ENCODE results near the gene ADCY9.
"Not testable (repeated sequence)": the region's sequence is repeated elsewhere in the genome, so short reads cannot be mapped to it uniquely, and the experiment has no call there.

Gene ADCY9

DNA sequence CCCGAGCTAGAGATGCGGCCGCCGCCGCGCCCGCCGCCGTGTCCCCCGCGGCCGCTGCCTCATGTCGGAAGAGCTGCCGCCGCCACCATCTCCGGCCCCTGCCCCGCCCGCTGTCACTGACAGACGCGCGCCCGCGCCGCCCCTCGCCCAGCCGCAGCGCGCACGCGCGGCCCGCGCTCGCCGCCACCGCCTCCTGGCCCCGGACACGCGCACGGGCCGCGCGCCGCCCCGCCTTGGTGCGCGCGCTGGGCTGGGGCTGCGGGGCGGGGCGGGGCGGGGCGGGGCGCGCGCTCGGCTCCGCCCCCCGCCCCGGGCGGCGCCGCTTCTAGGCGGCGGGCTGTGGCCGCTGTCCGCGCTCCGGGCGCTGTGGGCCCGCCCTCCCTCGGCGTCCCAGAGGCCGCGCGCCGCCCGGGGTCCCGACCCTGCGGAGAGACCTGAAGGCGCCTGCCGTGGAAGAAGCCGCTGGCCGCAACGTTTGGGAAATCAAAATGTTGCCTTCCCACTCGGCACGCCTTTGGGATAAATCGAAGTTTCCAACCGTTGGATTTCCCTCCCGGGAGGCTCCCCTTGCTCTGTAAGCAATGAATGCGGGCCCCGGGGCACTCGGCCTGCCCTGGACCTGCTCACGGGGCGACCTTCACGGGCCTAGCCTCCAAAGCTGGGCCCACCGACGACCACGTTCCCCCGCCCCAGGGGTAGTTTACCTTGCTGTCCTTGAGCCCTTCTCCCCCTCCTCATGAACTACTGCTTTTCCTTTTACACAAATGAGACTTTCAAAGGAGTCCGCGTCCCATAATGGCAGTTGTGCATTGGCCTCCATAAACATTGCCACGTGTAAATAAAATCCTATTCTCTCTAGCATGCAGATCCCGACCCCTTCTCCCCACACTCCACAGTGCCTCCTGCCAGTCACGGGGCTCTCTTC is at the start of gene ADCY9:
Gene ADCY9 (minus strand): TSS at position 118 of the 925 bp plus-strand sequence. CDS start 1,000 bp downstream, outside the sequence.
- peak; percentile 90 for DNase-seq (ENCODE audit: low spot score)
- CTCF ChIA-PET, result interaction anchor here (0.7 to 2.2 kb wide), 3 partner anchors 73 to 137 kb away, joined by 3 to 13 read pairs (median 6); no protein-coding TSS in a partner anchor
- TF ChIP-seq, protein P1, sequence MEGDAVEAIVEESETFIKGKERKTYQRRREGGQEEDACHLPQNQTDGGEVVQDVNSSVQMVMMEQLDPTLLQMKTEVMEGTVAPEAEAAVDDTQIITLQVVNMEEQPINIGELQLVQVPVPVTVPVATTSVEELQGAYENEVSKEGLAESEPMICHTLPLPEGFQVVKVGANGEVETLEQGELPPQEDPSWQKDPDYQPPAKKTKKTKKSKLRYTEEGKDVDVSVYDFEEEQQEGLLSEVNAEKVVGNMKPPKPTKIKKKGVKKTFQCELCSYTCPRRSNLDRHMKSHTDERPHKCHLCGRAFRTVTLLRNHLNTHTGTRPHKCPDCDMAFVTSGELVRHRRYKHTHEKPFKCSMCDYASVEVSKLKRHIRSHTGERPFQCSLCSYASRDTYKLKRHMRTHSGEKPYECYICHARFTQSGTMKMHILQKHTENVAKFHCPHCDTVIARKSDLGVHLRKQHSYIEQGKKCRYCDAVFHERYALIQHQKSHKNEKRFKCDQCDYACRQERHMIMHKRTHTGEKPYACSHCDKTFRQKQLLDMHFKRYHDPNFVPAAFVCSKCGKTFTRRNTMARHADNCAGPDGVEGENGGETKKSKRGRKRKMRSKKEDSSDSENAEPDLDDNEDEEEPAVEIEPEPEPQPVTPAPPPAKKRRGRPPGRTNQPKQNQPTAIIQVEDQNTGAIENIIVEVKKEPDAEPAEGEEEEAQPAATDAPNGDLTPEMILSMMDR (conservative IDR thresholded peaks at IDR 0.05; ENCODE audit: low read depth), result no peak
- peak within 1 kb of the TSS; percentile 77 for H3K27ac ChIP-seq
- POLR2A ChIA-PET (ENCODE audit: low non-redundant PET), result interaction anchor here (0.6 kb wide), 1 partner anchor 57 kb away, joined by 3 read pairs; no protein-coding TSS in a partner anchor

DNA sequence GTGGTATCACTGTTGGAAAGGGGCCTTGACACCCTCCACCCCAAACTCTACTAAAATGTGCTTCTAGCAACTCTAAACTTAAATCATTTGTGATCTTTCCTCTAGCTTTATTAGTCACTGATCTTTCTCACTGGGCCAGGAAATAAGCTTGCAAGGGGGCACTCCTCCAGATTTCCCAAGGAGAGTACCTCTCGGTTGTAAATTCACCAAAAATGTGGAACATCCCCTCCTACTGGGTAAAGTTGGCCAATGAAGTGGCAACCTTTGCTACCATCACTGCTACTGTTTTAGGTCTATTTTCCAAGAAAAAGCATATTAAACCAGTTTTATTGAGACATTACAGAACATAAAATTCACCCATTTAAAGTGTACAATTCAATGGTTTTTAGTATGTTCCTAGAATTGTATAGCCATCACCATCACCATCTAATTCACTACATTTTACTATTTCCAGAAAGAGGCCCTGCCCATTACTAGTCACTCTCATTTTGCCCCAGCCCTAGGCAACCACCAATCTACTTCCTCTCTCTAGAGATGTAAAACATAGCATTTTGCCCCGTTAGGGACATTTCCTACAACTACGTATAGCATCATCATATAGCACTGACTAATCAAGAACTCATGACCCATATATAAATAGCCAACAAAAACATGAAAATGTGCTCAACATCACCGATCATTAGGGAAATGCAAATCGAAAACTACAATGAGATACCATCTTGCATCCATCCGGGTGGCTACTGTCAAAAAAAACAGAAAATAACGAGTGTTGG is 44.6 kb upstream of the ADCY9 start:
- no peak for DNase-seq (ENCODE audit: low spot score)
- ChIA-PET POLR2A (ENCODE audit: low non-redundant PET) (no interaction called here), CTCF (no interaction called here)
- TF ChIP-seq, protein P1 (conservative IDR thresholded peaks at IDR 0.05; ENCODE audit: low read depth), result no peak
- H3K27ac ChIP-seq, result no peak overlapping the region

DNA sequence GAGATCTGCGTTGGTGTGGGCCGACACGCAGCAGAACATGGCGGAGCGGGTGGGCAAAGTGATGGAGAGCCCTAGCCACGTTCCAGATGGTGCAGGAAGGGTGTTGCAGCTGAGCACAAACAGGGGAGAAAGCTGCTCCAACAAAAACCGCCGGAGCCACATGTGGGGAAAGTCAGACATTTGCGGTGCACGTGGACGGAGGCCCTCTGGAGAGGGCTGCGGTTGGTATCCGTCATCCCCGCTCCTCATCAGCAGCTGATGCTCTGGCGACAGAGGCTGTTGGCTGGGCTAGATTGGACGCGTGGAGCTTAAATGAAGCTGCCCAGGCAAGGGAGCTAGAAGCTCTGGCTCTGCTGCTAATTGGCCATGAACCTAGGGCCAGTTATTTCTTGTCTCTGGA is 43.5 kb upstream of the ADCY9 start:
- H3K27ac ChIP-seq, result no peak overlapping the region
- ChIA-PET POLR2A (ENCODE audit: low non-redundant PET) (no interaction called here), CTCF (interaction anchor here (0.6 kb wide), 1 partner anchor 39 kb away, joined by 3 read pairs; no protein-coding TSS in a partner anchor)
- TF ChIP-seq, protein P1 (conservative IDR thresholded peaks at IDR 0.05; ENCODE audit: low read depth), result no peak
- no peak for DNase-seq (ENCODE audit: low spot score)

DNA sequence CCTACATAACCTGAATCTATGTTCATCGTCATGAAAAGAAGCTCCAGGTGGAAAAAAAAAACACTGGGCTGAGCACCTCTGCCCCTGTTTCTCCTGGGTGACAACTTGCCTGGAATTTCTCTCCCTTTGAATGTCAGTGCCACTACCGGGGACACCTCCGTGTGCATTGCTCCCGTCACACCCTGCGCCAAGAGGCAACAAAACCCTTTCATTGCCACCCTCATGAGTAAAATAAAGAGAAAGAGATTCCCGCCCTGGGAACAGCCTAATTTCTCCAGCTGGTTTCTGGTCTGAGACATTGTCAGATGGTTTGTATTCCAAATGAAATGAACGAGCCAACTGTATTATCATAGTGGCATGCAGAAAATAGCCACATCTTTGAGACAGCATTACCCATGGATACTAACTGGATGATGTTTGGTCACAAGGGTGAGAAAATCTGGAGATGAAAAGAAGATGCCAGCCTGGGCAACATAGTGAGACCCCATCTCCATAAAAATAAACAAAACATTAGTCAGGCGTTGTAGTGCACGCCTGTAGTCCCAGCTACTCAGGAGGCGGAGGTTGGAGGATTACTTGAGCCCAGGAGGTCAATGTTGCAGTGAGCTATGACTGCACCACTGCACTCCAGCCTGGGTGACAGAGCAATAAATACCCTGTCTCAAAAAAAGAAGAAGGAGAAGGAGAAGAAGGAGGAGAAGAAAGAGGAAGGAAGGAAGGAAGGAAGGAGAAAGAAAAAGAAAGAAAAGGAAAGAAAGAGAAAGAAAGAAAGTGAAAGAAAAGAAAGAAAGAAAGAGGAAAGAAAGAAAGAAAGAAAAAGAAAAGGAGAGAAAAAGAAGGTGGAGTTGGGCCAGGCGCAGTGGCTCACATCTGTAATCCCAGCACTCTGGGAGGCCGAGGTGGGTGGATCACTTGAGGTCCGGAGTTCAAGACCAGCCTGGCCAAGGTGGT is 42.2 kb upstream of the ADCY9 start:
- ChIA-PET CTCF (interaction anchor here (0.6 kb wide), 1 partner anchor 176 kb away, joined by 5 read pairs; no protein-coding TSS in a partner anchor), POLR2A (ENCODE audit: low non-redundant PET) (no interaction called here)
- DNase-seq (ENCODE audit: low spot score), result no peak
- TF ChIP-seq, protein P1 (conservative IDR thresholded peaks at IDR 0.05; ENCODE audit: low read depth), result no peak
- no peak overlapping the region for H3K27ac ChIP-seq

DNA sequence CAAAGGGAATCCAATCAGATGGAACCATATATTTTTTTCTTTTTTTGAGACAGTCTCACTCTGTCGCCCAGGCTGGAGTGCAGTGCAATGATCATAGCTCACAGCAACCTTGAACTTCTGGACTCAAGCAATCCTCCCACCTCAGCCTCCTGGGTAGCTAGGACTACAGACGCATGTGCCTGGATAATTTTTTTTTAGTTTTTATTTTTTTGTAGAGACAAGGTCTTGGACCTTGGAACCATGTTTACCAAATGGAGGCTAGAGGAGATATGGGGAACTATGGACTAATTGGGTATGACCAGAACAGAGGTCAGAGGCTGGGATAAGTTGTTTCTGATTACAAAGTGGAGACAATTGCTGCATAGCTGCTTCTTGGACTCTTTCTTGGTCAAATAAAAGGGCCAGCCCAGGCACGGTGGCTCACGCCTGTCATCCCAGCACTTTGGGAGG is 41.2 kb upstream of the ADCY9 start:
- no peak for DNase-seq (ENCODE audit: low spot score)
- H3K27ac ChIP-seq, result no peak overlapping the region
- ChIA-PET CTCF (interaction anchor here (0.6 kb wide), 1 partner anchor 175 kb away, joined by 5 read pairs; no protein-coding TSS in a partner anchor), POLR2A (ENCODE audit: low non-redundant PET) (no interaction called here)
- TF ChIP-seq, protein P1 (conservative IDR thresholded peaks at IDR 0.05; ENCODE audit: low read depth), result no peak

DNA sequence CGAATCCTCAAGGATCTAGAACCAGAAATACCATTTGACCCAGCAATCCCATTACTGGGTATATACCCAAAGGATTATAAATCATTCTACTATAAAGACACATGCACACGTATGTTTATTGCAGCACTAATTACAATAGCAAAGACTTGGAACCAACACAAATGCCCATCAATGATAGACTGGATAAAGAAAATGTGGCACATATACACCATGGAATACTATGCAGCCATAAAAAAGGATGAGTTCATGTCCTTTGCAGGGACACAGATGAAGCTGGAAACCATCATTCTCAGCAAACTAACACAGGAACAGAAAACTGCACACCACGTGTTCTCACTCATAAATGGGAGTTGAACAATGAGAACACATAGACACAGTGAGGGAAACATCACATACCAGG is 40.3 kb upstream of the ADCY9 start:
- POLR2A ChIA-PET (ENCODE audit: low non-redundant PET); H3K27ac ChIP-seq; CTCF ChIA-PET; DNase-seq (ENCODE audit: low spot score): not testable (repeated sequence)

DNA sequence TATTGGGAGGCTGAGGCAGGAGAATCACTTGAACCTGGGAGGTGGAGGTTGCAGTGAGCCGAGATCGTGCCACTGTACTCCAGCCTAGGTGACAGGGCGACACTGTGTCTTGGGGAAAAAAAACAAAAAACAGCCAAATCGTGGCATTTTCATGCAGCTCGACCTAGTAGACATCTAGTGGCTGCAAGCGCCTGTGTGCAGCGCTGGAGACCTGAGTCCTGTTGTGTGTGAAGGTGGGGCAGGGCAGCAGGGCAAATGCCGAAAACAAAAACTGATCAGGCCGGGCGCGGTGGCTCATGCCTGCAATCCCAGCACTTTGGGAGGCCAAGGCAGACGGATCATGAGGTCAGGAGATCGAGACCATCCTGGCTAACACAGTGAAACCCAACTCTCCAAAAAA is 37.1 kb upstream of the ADCY9 start:
- H3K27ac ChIP-seq; DNase-seq (ENCODE audit: low spot score); POLR2A ChIA-PET (ENCODE audit: low non-redundant PET): not testable (repeated sequence)
- CTCF ChIA-PET, result interaction anchor here (0.7 to 1.1 kb wide), 2 partner anchors 47 to 529 kb away, joined by 3 read pairs; no protein-coding TSS in a partner anchor
